ENCODE measurements around the gene CDHR1. TPM values are rescaled to one million over a fixed set of nuclear protein-coding genes. Genes with fewer than 3 reads are reported as not detected.

The CDHR1 gene
- total RNA-seq, 1 donor from 2014 or later, result 0.66 TPM

GRCh38 chr10:84200537-84201243 is 6.4 kb downstream of the CDHR1 start:
- peak; percentile 34 for DNase-seq (ENCODE audit: low spot score)

GRCh38 chr10:84201244-84201606 is 6.9 kb downstream of the CDHR1 start:
- no peak for DNase-seq (ENCODE audit: low spot score)

- DNase-seq (ENCODE audit: low spot score), result no peak
These were observed 7.3 kb downstream of the CDHR1 start for GRCh38 chr10:84201682-84202081.

- no peak for DNase-seq (ENCODE audit: low spot score)
These were observed 8.0 kb downstream of the CDHR1 start for GRCh38 chr10:84202349-84202748.

GRCh38 chr10:84204122-84204521 is 9.8 kb downstream of the CDHR1 start:
- no peak for DNase-seq (ENCODE audit: low spot score)

- DNase-seq (ENCODE audit: low spot score), result no peak
These were observed 10.3 kb downstream of the CDHR1 start for GRCh38 chr10:84204610-84205009.

GRCh38 chr10:84205049-84205852 is 10.9 kb downstream of the CDHR1 start:
- peak; percentile 64 for DNase-seq (ENCODE audit: low spot score)

- DNase-seq (ENCODE audit: low spot score), result no peak
These were observed 11.7 kb downstream of the CDHR1 start for GRCh38 chr10:84205853-84206525.

- DNase-seq (ENCODE audit: low spot score), result no peak
These were observed 13.7 kb downstream of the CDHR1 start for GRCh38 chr10:84208023-84208422.

GRCh38 chr10:84211566-84211965 is 17.2 kb downstream of the CDHR1 start:
- DNase-seq (ENCODE audit: low spot score), result no peak

- no peak for DNase-seq (ENCODE audit: low spot score)
These were observed 17.7 kb downstream of the CDHR1 start for GRCh38 chr10:84212014-84212413.

GRCh38 chr10:84213076-84213475 is 18.7 kb downstream of the CDHR1 start:
- DNase-seq (ENCODE audit: low spot score), result no peak

- DNase-seq (ENCODE audit: low spot score), result no peak
These were observed 19.8 kb downstream of the CDHR1 start for GRCh38 chr10:84214046-84214572.

- DNase-seq (ENCODE audit: low spot score), result no peak
These were observed 20.4 kb downstream of the CDHR1 start for GRCh38 chr10:84214612-84215235.

- no peak for DNase-seq (ENCODE audit: low spot score)
These were observed 22.5 kb downstream of the CDHR1 start for GRCh38 chr10:84216834-84217233.

- no peak for DNase-seq (ENCODE audit: low spot score)
These were observed 23.4 kb downstream of the CDHR1 start for GRCh38 chr10:84217746-84218145.

- no peak for DNase-seq (ENCODE audit: low spot score)
These were observed 27.6 kb downstream of the CDHR1 start for GRCh38 chr10:84221916-84222315.

GRCh38 chr10:84224411-84225028 is 30.2 kb downstream of the CDHR1 start:
- no peak for DNase-seq (ENCODE audit: low spot score)

- no peak for DNase-seq (ENCODE audit: low spot score)
These were observed 31.3 kb downstream of the CDHR1 start, which contains the start of gene LRIT2 for GRCh38 chr10:84225427-84226173. Gene LRIT2, minus strand, starts transcription at chr10:84225544. Its CDS starts 24 bp downstream, at chr10:84225520.

GRCh38 chr10:84226616-84227015 is 32.3 kb downstream of the CDHR1 start:
- DNase-seq (ENCODE audit: low spot score), result no peak

- DNase-seq (ENCODE audit: low spot score), result no peak
These were observed 33.5 kb downstream of the CDHR1 start for GRCh38 chr10:84227810-84228209.
